Liver (tissue), 9 donors: Measurements from ENCODE around the gene BCS1L. TPM values are rescaled to one million over a fixed set of nuclear protein-coding genes. Genes with fewer than 3 reads are reported as not detected.

Source experiments
- DNase-seq: peaks from one replicate; pipeline ENCODE4 v3.0.0-alpha.2; 2017; ENCODE audit warnings: low spot score
- H3K27ac ChIP-seq, 2 donors: one replicate each; pipeline ENCODE4 v1.7.0; 2013; ENCODE audit warnings: inconsistent platforms in 2 of 2, low read length in 2 of 2, control low read depth in 1 of 2, low read depth in 1 of 2, mild to moderate bottlenecking in 1 of 2
- H3K27me3 ChIP-seq, 4 donors: one replicate each; pipeline versions ENCODE4 v1.6.1 to v1.7.0; 2013; ENCODE audit warnings: low read length in 3 of 4, inconsistent platforms in 1 of 4, mild to moderate bottlenecking in 1 of 4, moderate library complexity in 1 of 4; ENCODE audit not compliant: control insufficient read depth in 4 of 4, insufficient read depth in 4 of 4
- H3K36me3 ChIP-seq, 4 donors: one replicate each; pipeline versions ENCODE4 v1.6.1 to v1.7.0; 2013; ENCODE audit warnings: low read length in 3 of 4, mild to moderate bottlenecking in 3 of 4, low read depth in 1 of 4, moderate library complexity in 1 of 4; ENCODE audit not compliant: control insufficient read depth in 4 of 4, insufficient read depth in 3 of 4
- H3K4me1 ChIP-seq, 4 donors: one replicate each; pipeline versions ENCODE4 v1.6.1 to v1.7.0; 2013; ENCODE audit warnings: low read length in 3 of 4, mild to moderate bottlenecking in 3 of 4, moderate library complexity in 1 of 4; ENCODE audit not compliant: control insufficient read depth in 4 of 4, insufficient read depth in 4 of 4
- H3K4me3 ChIP-seq, 3 donors: one replicate each; pipeline versions ENCODE4 v1.6.1 to v1.7.0; 2013; ENCODE audit warnings: low read length in 3 of 3, control low read depth in 1 of 3, low read depth in 1 of 3, mild to moderate bottlenecking in 1 of 3
- H3K9ac ChIP-seq, 2 donors: one replicate each; pipeline ENCODE4 v1.7.0; 2013; ENCODE audit warnings: low read length in 2 of 2, mild to moderate bottlenecking in 2 of 2, moderate library complexity in 2 of 2, control low read depth in 1 of 2, low read depth in 1 of 2
- H3K9me3 ChIP-seq, 4 donors: one replicate each; pipeline versions ENCODE4 v1.6.1 to v1.7.0; 2013; ENCODE audit warnings: low read length in 3 of 4; ENCODE audit not compliant: control insufficient read depth in 4 of 4
- CTCF ChIP-seq: fragments of 150-350 bp; IDR thresholded peaks from 2 replicates; pipeline ENCODE4 v1.5.1; 2017; ENCODE audit warnings: improper control_type of control experiment, low read depth, low read length; ENCODE audit not compliant: missing input control
- EGR1 ChIP-seq, 2 donors: IDR thresholded peaks; 2 replicates each; pipeline ENCODE4 v1.6.1; 2016 to 2018; ENCODE audit warnings: antibody characterized with exemption in 2 of 2, low read depth in 2 of 2
- FOXA1 ChIP-seq: IDR thresholded peaks from 2 replicates; pipeline ENCODE4 v1.6.1; 2016; ENCODE audit warnings: antibody characterized with exemption
- FOXA2 ChIP-seq: IDR thresholded peaks from 2 replicates; pipeline ENCODE4 v1.6.1; 2016; ENCODE audit warnings: antibody characterized with exemption
- GABPA ChIP-seq, 2 donors: IDR thresholded peaks in 1 of 2; conservative IDR thresholded peaks in 1 of 2; 2 replicates each; pipeline ENCODE4 v1.6.1; 2016; ENCODE audit warnings: antibody characterized with exemption in 2 of 2, mild to moderate bottlenecking in 1 of 2, moderate library complexity in 1 of 2
- HNF4A ChIP-seq, 2 donors: conservative IDR thresholded peaks; 2 replicates each; pipeline ENCODE4 v1.6.1; 2016; ENCODE audit warnings: antibody characterized with exemption in 2 of 2, mild to moderate bottlenecking in 2 of 2
- HNF4G ChIP-seq: IDR thresholded peaks from 2 replicates; pipeline ENCODE4 v1.6.1; 2016; ENCODE audit warnings: antibody characterized with exemption
- JUND ChIP-seq, 2 donors: IDR thresholded peaks; 2 replicates each; pipeline ENCODE4 v1.6.1; 2016; ENCODE audit warnings: antibody characterized with exemption in 2 of 2
- NR2F2 ChIP-seq: IDR thresholded peaks from 2 replicates; pipeline ENCODE4 v1.6.1; 2016; ENCODE audit warnings: antibody characterized with exemption
- RAD21 ChIP-seq, 2 donors: IDR thresholded peaks; 2 replicates each; pipeline ENCODE4 v1.6.1; 2016; ENCODE audit warnings: antibody characterized with exemption in 2 of 2, mild to moderate bottlenecking in 2 of 2
- RXRA ChIP-seq, 2 donors: IDR thresholded peaks; 2 replicates each; pipeline ENCODE4 v1.6.1; 2017 to 2018; ENCODE audit warnings: antibody characterized with exemption in 2 of 2, mild to moderate bottlenecking in 1 of 2
- SP1 ChIP-seq: IDR thresholded peaks from 2 replicates; pipeline ENCODE4 v1.6.1; 2018; ENCODE audit warnings: antibody characterized with exemption, mild to moderate bottlenecking
- TAF1 ChIP-seq: conservative IDR thresholded peaks from 2 replicates; pipeline ENCODE4 v1.6.1; 2016; ENCODE audit warnings: antibody characterized with exemption, mild to moderate bottlenecking
- YY1 ChIP-seq: IDR thresholded peaks from 2 replicates; pipeline ENCODE4 v1.6.1; 2016; ENCODE audit warnings: antibody characterized with exemption, mild to moderate bottlenecking
- ZBTB33 ChIP-seq: IDR thresholded peaks from 2 replicates; pipeline ENCODE4 v1.6.1; 2016; ENCODE audit warnings: antibody characterized with exemption
- WGBS: extraction: QIAGEN DNeasy Blood & Tissue Kit; methylation state at CpG from one replicate; pipeline ENCODE4 v1.1.7; 2013; 5-methylcytosine and 5-hydroxymethylcytosine counted together
- polyA plus RNA-seq, 2 donors: library from polyadenylated mRNA; stranded (reverse) in 1 of 2; unstranded in 1 of 2; fragments of 200-250 nt in 1 of 2; fragments of >200 nt in 1 of 2; fragmentation: Nextera tagmentation in 1 of 2; extraction: Ambion mirVana in 1 of 2; gene quantifications; one replicate each; pipeline versions ENCODE4 v1.2.1 to v1.2.3, GENCODE V29; 2013 to 2015
- total RNA-seq, 2 donors: library from RNA; depleted of rRNA; stranded (reverse); fragments of >200 nt; gene quantifications; one replicate each; pipeline ENCODE4 v1.2.3, GENCODE V29; 2014
- TF ChIP-seq, protein P1 (sequence below): IDR thresholded peaks from 2 replicates; pipeline ENCODE4 v1.6.1; 2016; ENCODE audit warnings: antibody characterized with exemption
- TF ChIP-seq, protein P2 (sequence below): IDR thresholded peaks from 2 replicates; pipeline ENCODE4 v1.6.1; 2016; ENCODE audit warnings: antibody characterized with exemption
- TF ChIP-seq, protein P3 (sequence below): IDR thresholded peaks from 2 replicates; pipeline ENCODE4 v1.6.1; 2016; ENCODE audit warnings: antibody characterized with exemption, mild to moderate bottlenecking
- donor health status: healthy.
- donor health status: healthy.
- donor health status: healthy.
- donor health status: healthy.
- donor health status: healthy.

BCS1L gene
- total and polyA plus RNA-seq, 4 donors = 14.8 to 30.1 (median 25.2) TPM

- Histone ChIP-seq H3K36me3 (peaks cover 0 to 20% (median under 1%) of the 10 kb centered on the region in 4 donors), H3K9me3 (no peaks in the 10 kb centered on the region), H3K9ac (no peak overlapping the region), H3K4me1 (no peaks in the 10 kb centered on the region), H3K27ac (no peak overlapping the region), H3K27me3 (no peaks in the 10 kb centered on the region), H3K4me3 (no peak overlapping the region)
- WGBS = 95% methylated on average over 4 of the region's 4 CpGs
- DNase-seq = no peak
- no peak for TF ChIP-seq TAF1
- no peak for TF ChIP-seq ZBTB33
- TF ChIP-seq RXRA (IDR thresholded peaks at IDR 0.05) = no peak
- TF ChIP-seq, protein P1, sequence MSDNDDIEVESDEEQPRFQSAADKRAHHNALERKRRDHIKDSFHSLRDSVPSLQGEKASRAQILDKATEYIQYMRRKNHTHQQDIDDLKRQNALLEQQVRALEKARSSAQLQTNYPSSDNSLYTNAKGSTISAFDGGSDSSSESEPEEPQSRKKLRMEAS = no peak
- TF ChIP-seq, protein P2, sequence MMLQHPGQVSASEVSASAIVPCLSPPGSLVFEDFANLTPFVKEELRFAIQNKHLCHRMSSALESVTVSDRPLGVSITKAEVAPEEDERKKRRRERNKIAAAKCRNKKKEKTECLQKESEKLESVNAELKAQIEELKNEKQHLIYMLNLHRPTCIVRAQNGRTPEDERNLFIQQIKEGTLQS = no peak
- TF ChIP-seq JUND (IDR thresholded peaks at IDR 0.05) = no peak
- TF ChIP-seq NR2F2 = no peak
- TF ChIP-seq HNF4A (conservative IDR thresholded peaks at IDR 0.05) = no peak
- no peak for TF ChIP-seq GABPA (IDR thresholded peaks at IDR 0.05 in 1 of 2, conservative IDR thresholded peaks at IDR 0.05 in 1 of 2)
- TF ChIP-seq EGR1 (IDR thresholded peaks at IDR 0.05; ENCODE audit: low read depth in 2 of 2) = no peak
- TF ChIP-seq HNF4G = no peak
- no peak for TF ChIP-seq FOXA1
- TF ChIP-seq RAD21 (IDR thresholded peaks at IDR 0.05) = no peak
- no peak for TF ChIP-seq SP1
- no peak for TF ChIP-seq FOXA2
- TF ChIP-seq, protein P3, sequence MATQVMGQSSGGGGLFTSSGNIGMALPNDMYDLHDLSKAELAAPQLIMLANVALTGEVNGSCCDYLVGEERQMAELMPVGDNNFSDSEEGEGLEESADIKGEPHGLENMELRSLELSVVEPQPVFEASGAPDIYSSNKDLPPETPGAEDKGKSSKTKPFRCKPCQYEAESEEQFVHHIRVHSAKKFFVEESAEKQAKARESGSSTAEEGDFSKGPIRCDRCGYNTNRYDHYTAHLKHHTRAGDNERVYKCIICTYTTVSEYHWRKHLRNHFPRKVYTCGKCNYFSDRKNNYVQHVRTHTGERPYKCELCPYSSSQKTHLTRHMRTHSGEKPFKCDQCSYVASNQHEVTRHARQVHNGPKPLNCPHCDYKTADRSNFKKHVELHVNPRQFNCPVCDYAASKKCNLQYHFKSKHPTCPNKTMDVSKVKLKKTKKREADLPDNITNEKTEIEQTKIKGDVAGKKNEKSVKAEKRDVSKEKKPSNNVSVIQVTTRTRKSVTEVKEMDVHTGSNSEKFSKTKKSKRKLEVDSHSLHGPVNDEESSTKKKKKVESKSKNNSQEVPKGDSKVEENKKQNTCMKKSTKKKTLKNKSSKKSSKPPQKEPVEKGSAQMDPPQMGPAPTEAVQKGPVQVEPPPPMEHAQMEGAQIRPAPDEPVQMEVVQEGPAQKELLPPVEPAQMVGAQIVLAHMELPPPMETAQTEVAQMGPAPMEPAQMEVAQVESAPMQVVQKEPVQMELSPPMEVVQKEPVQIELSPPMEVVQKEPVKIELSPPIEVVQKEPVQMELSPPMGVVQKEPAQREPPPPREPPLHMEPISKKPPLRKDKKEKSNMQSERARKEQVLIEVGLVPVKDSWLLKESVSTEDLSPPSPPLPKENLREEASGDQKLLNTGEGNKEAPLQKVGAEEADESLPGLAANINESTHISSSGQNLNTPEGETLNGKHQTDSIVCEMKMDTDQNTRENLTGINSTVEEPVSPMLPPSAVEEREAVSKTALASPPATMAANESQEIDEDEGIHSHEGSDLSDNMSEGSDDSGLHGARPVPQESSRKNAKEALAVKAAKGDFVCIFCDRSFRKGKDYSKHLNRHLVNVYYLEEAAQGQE = no peak
- no peak for TF ChIP-seq YY1
- TF ChIP-seq CTCF = no peak
Measured at GRCh38 chr2:218703341-218703740, 43.9 kb downstream of the BCS1L start.
